ENCODE data around the gene TMEM106C. TPM values are rescaled to one million over a fixed set of nuclear protein-coding genes. Genes with fewer than 3 reads are reported as not detected.

The TMEM106C gene
- total RNA-seq, 1 experiment from 2014 or later: 48.3 TPM

DNA sequence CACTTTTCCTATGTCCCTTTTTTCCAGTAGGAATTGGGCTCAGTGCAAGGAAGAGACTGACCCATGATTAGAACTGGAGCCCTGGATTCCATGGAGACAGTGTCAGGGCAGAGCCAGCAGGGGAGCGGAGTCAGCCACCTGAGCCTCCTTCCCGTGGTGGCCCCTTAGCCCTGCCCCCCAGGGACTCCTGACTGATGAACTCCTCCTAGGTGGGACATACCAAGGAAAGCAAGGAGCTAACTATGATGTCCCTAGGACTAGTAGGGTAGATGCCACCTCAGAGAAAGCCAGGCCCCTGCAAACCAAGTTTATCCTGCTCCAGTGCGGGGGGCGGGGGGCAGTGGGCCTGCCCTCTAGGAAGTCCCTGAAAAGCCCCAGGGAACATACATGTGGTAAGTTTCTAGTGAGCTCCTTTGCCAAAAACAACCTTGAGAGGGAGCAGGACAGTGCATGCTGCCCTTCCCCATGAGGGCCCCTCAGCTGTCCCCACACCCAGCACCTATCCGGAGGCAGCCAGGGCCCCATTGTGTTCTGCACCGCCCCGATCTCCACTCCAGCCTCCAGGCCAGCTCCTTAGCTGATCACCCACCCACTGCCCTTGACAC is 47.1 kb downstream of the TMEM106C start (continued):
- TF ChIP-seq NFYB (CRISPR knock-in tag; conservative IDR thresholded peaks at IDR 0.05; ENCODE audit: low read depth) (no peak), FOXJ3 (CRISPR knock-in tag; IDR thresholded peaks at IDR 0.05; ENCODE audit: borderline replicate concordance) (no peak), OVOL2 (CRISPR knock-in tag; IDR thresholded peaks at IDR 0.05; ENCODE audit: borderline replicate concordance) (no peak)
- TF ChIP-seq, protein P1, sequence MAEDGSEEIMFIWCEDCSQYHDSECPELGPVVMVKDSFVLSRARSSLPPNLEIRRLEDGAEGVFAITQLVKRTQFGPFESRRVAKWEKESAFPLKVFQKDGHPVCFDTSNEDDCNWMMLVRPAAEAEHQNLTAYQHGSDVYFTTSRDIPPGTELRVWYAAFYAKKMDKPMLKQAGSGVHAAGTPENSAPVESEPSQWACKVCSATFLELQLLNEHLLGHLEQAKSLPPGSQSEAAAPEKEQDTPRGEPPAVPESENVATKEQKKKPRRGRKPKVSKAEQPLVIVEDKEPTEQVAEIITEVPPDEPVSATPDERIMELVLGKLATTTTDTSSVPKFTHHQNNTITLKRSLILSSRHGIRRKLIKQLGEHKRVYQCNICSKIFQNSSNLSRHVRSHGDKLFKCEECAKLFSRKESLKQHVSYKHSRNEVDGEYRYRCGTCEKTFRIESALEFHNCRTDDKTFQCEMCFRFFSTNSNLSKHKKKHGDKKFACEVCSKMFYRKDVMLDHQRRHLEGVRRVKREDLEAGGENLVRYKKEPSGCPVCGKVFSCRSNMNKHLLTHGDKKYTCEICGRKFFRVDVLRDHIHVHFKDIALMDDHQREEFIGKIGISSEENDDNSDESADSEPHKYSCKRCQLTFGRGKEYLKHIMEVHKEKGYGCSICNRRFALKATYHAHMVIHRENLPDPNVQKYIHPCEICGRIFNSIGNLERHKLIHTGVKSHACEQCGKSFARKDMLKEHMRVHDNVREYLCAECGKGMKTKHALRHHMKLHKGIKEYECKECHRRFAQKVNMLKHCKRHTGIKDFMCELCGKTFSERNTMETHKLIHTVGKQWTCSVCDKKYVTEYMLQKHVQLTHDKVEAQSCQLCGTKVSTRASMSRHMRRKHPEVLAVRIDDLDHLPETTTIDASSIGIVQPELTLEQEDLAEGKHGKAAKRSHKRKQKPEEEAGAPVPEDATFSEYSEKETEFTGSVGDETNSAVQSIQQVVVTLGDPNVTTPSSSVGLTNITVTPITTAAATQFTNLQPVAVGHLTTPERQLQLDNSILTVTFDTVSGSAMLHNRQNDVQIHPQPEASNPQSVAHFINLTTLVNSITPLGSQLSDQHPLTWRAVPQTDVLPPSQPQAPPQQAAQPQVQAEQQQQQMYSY (CRISPR knock-in tag; IDR thresholded peaks at IDR 0.05): no peak
- TF ChIP-seq, protein P2, sequence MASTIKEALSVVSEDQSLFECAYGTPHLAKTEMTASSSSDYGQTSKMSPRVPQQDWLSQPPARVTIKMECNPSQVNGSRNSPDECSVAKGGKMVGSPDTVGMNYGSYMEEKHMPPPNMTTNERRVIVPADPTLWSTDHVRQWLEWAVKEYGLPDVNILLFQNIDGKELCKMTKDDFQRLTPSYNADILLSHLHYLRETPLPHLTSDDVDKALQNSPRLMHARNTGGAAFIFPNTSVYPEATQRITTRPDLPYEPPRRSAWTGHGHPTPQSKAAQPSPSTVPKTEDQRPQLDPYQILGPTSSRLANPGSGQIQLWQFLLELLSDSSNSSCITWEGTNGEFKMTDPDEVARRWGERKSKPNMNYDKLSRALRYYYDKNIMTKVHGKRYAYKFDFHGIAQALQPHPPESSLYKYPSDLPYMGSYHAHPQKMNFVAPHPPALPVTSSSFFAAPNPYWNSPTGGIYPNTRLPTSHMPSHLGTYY (CRISPR knock-in tag; IDR thresholded peaks at IDR 0.05): no peak

DNA sequence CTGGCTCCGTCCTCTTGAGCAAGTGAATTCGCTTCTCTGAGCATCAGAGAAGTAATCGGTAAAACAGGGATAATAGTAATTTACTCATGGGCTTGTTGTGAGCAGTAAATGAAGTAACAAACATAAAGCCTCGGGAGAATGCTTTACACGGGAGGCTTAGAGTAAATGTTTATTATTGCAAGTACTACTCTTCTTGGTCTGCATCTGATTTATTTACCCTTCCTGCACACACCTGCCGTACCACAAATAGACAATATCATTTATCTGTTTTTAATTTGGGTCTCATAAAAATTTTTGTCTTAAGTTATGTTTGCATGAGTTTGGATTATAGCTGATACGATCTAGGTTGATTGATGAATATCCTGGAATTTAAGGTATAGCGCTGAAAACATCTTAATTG is 48.7 kb downstream of the TMEM106C start:
- TF ChIP-seq NFYB (CRISPR knock-in tag; conservative IDR thresholded peaks at IDR 0.05; ENCODE audit: low read depth): no peak
- no peak for TF ChIP-seq TEAD4 (CRISPR knock-in tag; IDR thresholded peaks at IDR 0.05)
- TF ChIP-seq HMGA2 (CRISPR knock-in tag; IDR thresholded peaks at IDR 0.05): no peak
- TF ChIP-seq CREM (CRISPR knock-in tag; IDR thresholded peaks at IDR 0.05): no peak
- no peak for TF ChIP-seq GTF2I (CRISPR knock-in tag; conservative IDR thresholded peaks at IDR 0.05)
- TF ChIP-seq, protein P3, sequence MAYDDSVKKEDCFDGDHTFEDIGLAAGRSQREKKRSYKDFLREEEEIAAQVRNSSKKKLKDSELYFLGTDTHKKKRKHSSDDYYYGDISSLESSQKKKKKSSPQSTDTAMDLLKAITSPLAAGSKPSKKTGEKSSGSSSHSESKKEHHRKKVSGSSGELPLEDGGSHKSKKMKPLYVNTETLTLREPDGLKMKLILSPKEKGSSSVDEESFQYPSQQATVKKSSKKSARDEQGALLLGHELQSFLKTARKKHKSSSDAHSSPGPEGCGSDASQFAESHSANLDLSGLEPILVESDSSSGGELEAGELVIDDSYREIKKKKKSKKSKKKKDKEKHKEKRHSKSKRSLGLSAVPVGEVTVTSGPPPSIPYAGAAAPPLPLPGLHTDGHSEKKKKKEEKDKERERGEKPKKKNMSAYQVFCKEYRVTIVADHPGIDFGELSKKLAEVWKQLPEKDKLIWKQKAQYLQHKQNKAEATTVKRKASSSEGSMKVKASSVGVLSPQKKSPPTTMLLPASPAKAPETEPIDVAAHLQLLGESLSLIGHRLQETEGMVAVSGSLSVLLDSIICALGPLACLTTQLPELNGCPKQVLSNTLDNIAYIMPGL (CRISPR knock-in tag; IDR thresholded peaks at IDR 0.05): no peak
- TF ChIP-seq, protein P1 (CRISPR knock-in tag; IDR thresholded peaks at IDR 0.05): no peak
- TF ChIP-seq RELA (CRISPR knock-in tag; IDR thresholded peaks at IDR 0.05; ENCODE audit: borderline replicate concordance): no peak
- Mint-ChIP-seq H3K36me3 (no peaks in the 10 kb centered on the region), H3K27me3 (ENCODE audit: low read depth) (peaks cover 100% of the 10 kb centered on the region), H3K9me3 (no peaks in the 10 kb centered on the region), H3K4me3 (no peak overlapping the region), H3K27ac (no peak overlapping the region), H3K4me1 (no peaks in the 10 kb centered on the region)
- DNase-seq (ENCODE audit: low spot score) (no peak), ATAC-seq (no peak)
- ChIA-PET CTCF (no interaction called here), POLR2A (no interaction called here)

DNA sequence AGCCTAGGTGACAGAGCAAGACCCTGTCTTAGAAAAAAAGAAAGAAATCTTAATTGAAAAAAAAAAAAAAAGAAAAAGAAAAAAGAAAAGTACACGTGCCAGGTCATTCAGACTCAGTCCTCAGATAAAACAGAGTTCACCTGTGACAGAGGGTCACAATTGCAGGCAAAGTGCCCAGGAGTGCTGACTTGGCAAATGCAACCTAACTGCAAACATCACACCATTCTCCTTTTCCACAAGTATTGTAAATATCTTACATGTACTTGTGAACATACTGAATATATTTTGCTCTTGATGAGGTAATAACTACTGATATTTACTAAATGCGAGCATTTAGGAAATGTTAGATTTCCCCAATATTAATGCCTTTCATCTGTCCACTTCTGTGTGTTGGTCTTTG is 49.9 kb downstream of the TMEM106C start:
- no peak for ATAC-seq
- Mint-ChIP-seq H3K9me3 (no peaks in the 10 kb centered on the region), H3K4me3 (no peak overlapping the region), H3K36me3 (no peaks in the 10 kb centered on the region), H3K4me1 (no peaks in the 10 kb centered on the region), H3K27me3 (ENCODE audit: low read depth) (peaks cover 100% of the 10 kb centered on the region), H3K27ac (no peak overlapping the region)
- CTCF ChIA-PET: no interaction called here
- POLR2A ChIA-PET: no interaction called here
- DNase-seq (ENCODE audit: low spot score): no peak
- TF ChIP-seq FOXK1 (CRISPR knock-in tag; IDR thresholded peaks at IDR 0.05) (no peak), ELF4 (CRISPR knock-in tag; IDR thresholded peaks at IDR 0.05; ENCODE audit: low read depth) (no peak), ZNF232 (CRISPR knock-in tag; IDR thresholded peaks at IDR 0.05) (no peak), PRRX2 (CRISPR knock-in tag; IDR thresholded peaks at IDR 0.05) (no peak), TP53 (CRISPR knock-in tag; IDR thresholded peaks at IDR 0.05) (no peak), GABPB1 (CRISPR knock-in tag; IDR thresholded peaks at IDR 0.05) (no peak), NR2C2 (CRISPR knock-in tag; IDR thresholded peaks at IDR 0.05) (no peak), ZNF423 (CRISPR knock-in tag; IDR thresholded peaks at IDR 0.05) (no peak), GTF2I (CRISPR knock-in tag; conservative IDR thresholded peaks at IDR 0.05) (no peak), ZNF671 (CRISPR knock-in tag; IDR thresholded peaks at IDR 0.05) (no peak), FOXP1 (CRISPR knock-in tag; IDR thresholded peaks at IDR 0.05; ENCODE audit: borderline replicate concordance) (no peak)
- TF ChIP-seq, protein P4, sequence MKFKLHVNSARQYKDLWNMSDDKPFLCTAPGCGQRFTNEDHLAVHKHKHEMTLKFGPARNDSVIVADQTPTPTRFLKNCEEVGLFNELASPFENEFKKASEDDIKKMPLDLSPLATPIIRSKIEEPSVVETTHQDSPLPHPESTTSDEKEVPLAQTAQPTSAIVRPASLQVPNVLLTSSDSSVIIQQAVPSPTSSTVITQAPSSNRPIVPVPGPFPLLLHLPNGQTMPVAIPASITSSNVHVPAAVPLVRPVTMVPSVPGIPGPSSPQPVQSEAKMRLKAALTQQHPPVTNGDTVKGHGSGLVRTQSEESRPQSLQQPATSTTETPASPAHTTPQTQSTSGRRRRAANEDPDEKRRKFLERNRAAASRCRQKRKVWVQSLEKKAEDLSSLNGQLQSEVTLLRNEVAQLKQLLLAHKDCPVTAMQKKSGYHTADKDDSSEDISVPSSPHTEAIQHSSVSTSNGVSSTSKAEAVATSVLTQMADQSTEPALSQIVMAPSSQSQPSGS (CRISPR knock-in tag; IDR thresholded peaks at IDR 0.05; ENCODE audit: borderline replicate concordance, low read depth): no peak
